SK-N-SH (cell line): ENCODE results near the gene KCNH3. TPM values are rescaled to one million over a fixed set of nuclear protein-coding genes. Genes with fewer than 3 reads are reported as not detected.

Source experiments
- CTCF ChIA-PET: fragments of 300-600, 350-600 bp; formaldehyde crosslinking; extraction: SDS; loops from one replicate; lab custom pipeline; 2021; lab: Yijun Ruan, JAX
- POLR2A ChIA-PET: fragments of 350-600 bp; sonication (Branson Sonifier 250); formaldehyde crosslinking; extraction: SDS; loops from one replicate; lab custom pipeline; 2020; ENCODE audit warnings: antibody characterized with exemption, inconsistent platforms; lab: Yijun Ruan, JAX
- DNase-seq: peaks from one replicate; pipeline ENCODE4 v3.0.0; 2012
- H2AFZ ChIP-seq: fragments of 200-600 bp; sonication (generic); 2 replicates; pipeline ENCODE4 v1.8.1; 2016; ENCODE audit warnings: antibody characterized with exemption, mild to moderate bottlenecking, low read depth
- H3F3A ChIP-seq: fragments of 200-600 bp; sonication (generic); replicated peaks from 2 replicates; pipeline ENCODE3; 2016; ENCODE audit warnings: antibody characterized with exemption, mild to moderate bottlenecking; ENCODE audit not compliant: insufficient read depth
- H3K27ac ChIP-seq, 2 experiments: fragments of 200-500 bp in 1 of 2; fragments of 200-600 bp in 1 of 2; sonication (Bioruptor generic) in 1 of 2; sonication (generic), shearing (Covaris generic) in 1 of 2; 2 replicates each; pipeline versions ENCODE4 v1.5.1 to v1.6.1; 2014 to 2016; ENCODE audit warnings: low read depth in 2 of 2, inconsistent platforms in 1 of 2, low read length in 1 of 2, mild to moderate bottlenecking in 1 of 2, mixed read lengths in 1 of 2
- H3K27me3 ChIP-seq: fragments of 200-600 bp; sonication (generic), shearing (Covaris generic); 2 replicates; pipeline ENCODE4 v1.6.1; 2016; ENCODE audit warnings: mixed run types; ENCODE audit not compliant: insufficient read depth
- H3K36me3 ChIP-seq, 2 experiments: fragments of 200-500 bp in 1 of 2; fragments of 200-600 bp in 1 of 2; sonication (Bioruptor generic) in 1 of 2; sonication (generic) in 1 of 2; replicated peaks in 1 of 2; 2 replicates each; pipeline versions ENCODE3 to v1.5.1; 2014 to 2016; ENCODE audit warnings: low read length in 1 of 2, mild to moderate bottlenecking in 1 of 2; ENCODE audit not compliant: insufficient read depth in 2 of 2, control insufficient read depth in 1 of 2
- H3K4me1 ChIP-seq, 2 experiments: fragments of 200-500 bp in 1 of 2; fragments of 200-600 bp in 1 of 2; sonication (Bioruptor generic) in 1 of 2; sonication (generic), shearing (Covaris generic) in 1 of 2; 2 replicates each; pipeline versions ENCODE4 v1.5.1 to v1.6.1; 2014 to 2016; ENCODE audit warnings: low read depth in 1 of 2, low read length in 1 of 2, mixed run types in 1 of 2; ENCODE audit not compliant: insufficient read depth in 2 of 2, control insufficient read depth in 1 of 2
- H3K4me2 ChIP-seq: fragments of 200-600 bp; sonication (generic), shearing (Covaris generic); 2 replicates; pipeline ENCODE4 v1.6.1; 2017; ENCODE audit warnings: mixed run types
- H3K4me3 ChIP-seq, 2 experiments: fragments of 200-500 bp in 1 of 2; fragments of 200-600 bp in 1 of 2; sonication (Bioruptor generic) in 1 of 2; sonication (generic), shearing (Covaris generic) in 1 of 2; 2 replicates each; pipeline versions ENCODE4 v1.5.1 to v1.8.1; 2014 to 2016; ENCODE audit warnings: low read depth in 2 of 2, inconsistent platforms in 1 of 2, low read length in 1 of 2, mild to moderate bottlenecking in 1 of 2, mixed read lengths in 1 of 2, moderate library complexity in 1 of 2
- H3K79me2 ChIP-seq: fragments of 200-600 bp; sonication (generic); 2 replicates; pipeline ENCODE4 v1.8.1; 2017; ENCODE audit warnings: mild to moderate bottlenecking; ENCODE audit not compliant: insufficient read depth
- H3K9ac ChIP-seq: fragments of 200-600 bp; sonication (generic); 2 replicates; pipeline ENCODE4 v1.6.1; 2017; ENCODE audit warnings: mixed run types
- H3K9me2 ChIP-seq: fragments of 200-600 bp; sonication (generic); 2 replicates; pipeline ENCODE4 v1.6.1; 2017; ENCODE audit warnings: mixed run types
- H3K9me3 ChIP-seq: fragments of 200-600 bp; sonication (generic); 2 replicates; pipeline ENCODE4 v1.6.1; 2017; ENCODE audit warnings: mixed run types, mild to moderate bottlenecking, moderate library complexity
- H4K20me1 ChIP-seq: fragments of 200-600 bp; sonication (generic); 2 replicates; pipeline ENCODE4 v1.6.1; 2017; ENCODE audit warnings: mild to moderate bottlenecking, mixed run types; ENCODE audit not compliant: insufficient read depth
- CHD2 ChIP-seq: fragments of 150-350 bp; IDR thresholded peaks from 2 replicates; pipeline ENCODE4 v1.6.1; 2018; ENCODE audit warnings: low read length; ENCODE audit not compliant: partially characterized antibody
- ELF1 ChIP-seq: IDR thresholded peaks from 2 replicates; pipeline ENCODE4 v1.4.0; 2012
- EP300 ChIP-seq, 2 experiments: IDR thresholded peaks; 2 replicates each; pipeline versions ENCODE4 v1.4.0 to v1.6.1; 2012; ENCODE audit warnings: borderline replicate concordance in 1 of 2, low read depth in 1 of 2, low read length in 1 of 2
- FOSL2 ChIP-seq: IDR thresholded peaks from 2 replicates; pipeline ENCODE4 v1.4.0; 2012; ENCODE audit warnings: low read depth, mild to moderate bottlenecking, moderate library complexity, borderline replicate concordance
- FOXJ3 ChIP-seq: sonication (generic); formaldehyde crosslinking; IDR thresholded peaks from 2 replicates; pipeline ENCODE4 v1.5.1; 2020; ENCODE audit warnings: mild to moderate bottlenecking, missing genetic modification reagents
- GABPA ChIP-seq: IDR thresholded peaks from 2 replicates; pipeline ENCODE4 v1.4.0; 2012; ENCODE audit warnings: low read depth, mild to moderate bottlenecking
- GATA2 ChIP-seq: sonication (generic); formaldehyde crosslinking; IDR thresholded peaks from 2 replicates; pipeline ENCODE4 v1.5.0; 2020; ENCODE audit warnings: mild to moderate bottlenecking, missing genetic modification reagents
- JUND ChIP-seq: IDR thresholded peaks from 2 replicates; pipeline ENCODE4 v1.4.0; 2012
- MXI1 ChIP-seq: IDR thresholded peaks from 2 replicates; pipeline ENCODE4 v1.6.1; 2012; ENCODE audit warnings: mild to moderate bottlenecking, low read depth, low read length, improper control_type of control experiment
- NFIC ChIP-seq: IDR thresholded peaks from 2 replicates; pipeline ENCODE4 v1.4.0; 2012; ENCODE audit warnings: borderline replicate concordance
- NRF1 ChIP-seq: IDR thresholded peaks from 2 replicates; pipeline ENCODE4 v1.6.1; 2012; ENCODE audit warnings: low read depth, mild to moderate bottlenecking, low read length
- POLR2AphosphoS5 ChIP-seq: IDR thresholded peaks from 2 replicates; pipeline ENCODE4 v1.6.1; 2012; ENCODE audit warnings: low read depth, low read length
- RAD21 ChIP-seq: IDR thresholded peaks from 2 replicates; pipeline ENCODE4 v1.6.1; 2012; ENCODE audit warnings: mild to moderate bottlenecking, low read length
- RCOR1 ChIP-seq: fragments of 150-350 bp; IDR thresholded peaks from 2 replicates; pipeline ENCODE4 v1.6.1; 2017; ENCODE audit warnings: antibody characterized with exemption, low read length
- RXRA ChIP-seq: IDR thresholded peaks from 2 replicates; pipeline ENCODE4 v1.4.0; 2012; ENCODE audit warnings: low read depth, mild to moderate bottlenecking, borderline replicate concordance
- SIN3A ChIP-seq: IDR thresholded peaks from 2 replicates; pipeline ENCODE4 v1.6.1; 2012; ENCODE audit warnings: low read depth, mild to moderate bottlenecking, low read length, moderate library complexity, borderline replicate concordance
- TCF12 ChIP-seq: IDR thresholded peaks from 2 replicates; pipeline ENCODE4 v1.4.0; 2012
- WGBS: methylation state at CpG from one replicate; pipeline ENCODE4 v1.1.6; 2017; ENCODE audit warnings: low lambda C conversion rate; 5-methylcytosine and 5-hydroxymethylcytosine counted together
- polyA plus RNA-seq, 3 experiments: library from polyadenylated mRNA; depleted of rRNA; stranded (reverse); fragments of >200 nt; gene quantifications; 2 replicates each; pipeline ENCODE4 v1.2.3, GENCODE V29; 2012
- TF ChIP-seq, protein P1 (sequence below): fragments of 150-350 bp; IDR thresholded peaks from 2 replicates; pipeline ENCODE4 v1.6.1; 2016; ENCODE audit warnings: mild to moderate bottlenecking, low read depth, low read length

Gene KCNH3
- polyA plus RNA-seq, 1 of the 3 experiments (the other 2 are of a cell fraction): 3.7 TPM

- no peaks in the 10 kb centered on the region for H3K27me3 ChIP-seq
- H3K9me2 ChIP-seq: no peaks in the 10 kb centered on the region
- peaks cover 32% of the 10 kb centered on the region for H3F3A ChIP-seq
- peak overlapping the region in 1 of 2 experiments; percentile 53; a peak in 2 of 4 replicates for H3K27ac ChIP-seq
- H3K9ac ChIP-seq: no peak overlapping the region
- H3K9me3 ChIP-seq: no peaks in the 10 kb centered on the region
- H2AFZ ChIP-seq: no peak overlapping the region
- H3K4me1 ChIP-seq: peaks cover 0 to 21% of the 10 kb centered on the region in 2 experiments; a peak in 2 of 4 replicates
- no peak for DNase-seq
- peaks cover 59 to 72% of the 10 kb centered on the region in 2 experiments for H3K36me3 ChIP-seq
- H3K4me3 ChIP-seq: no peak overlapping the region
- 58% methylated on average over 2 of the region's 2 CpGs for WGBS
- TF ChIP-seq FOSL2 (peak; percentile 79), TCF12 (no peak), RAD21 (no peak), JUND (peak; percentile 40)
- no peaks in the 10 kb centered on the region for H4K20me1 ChIP-seq
- ChIA-PET POLR2A (no interaction called here), CTCF (interaction anchor here (1.6 to 26.5 kb wide), 4 partner anchors 34 to 230 kb away, joined by 4 to 617 read pairs (median 39); partner anchors contain the start of genes DNAJC22 and SPATS2)
- peaks cover 11% of the 10 kb centered on the region; the same call in 1 of the 2 replicates for H3K79me2 ChIP-seq
- H3K4me2 ChIP-seq: no peak overlapping the region
Observed at GRCh38 chr12:49518914-49519573, 19.8 kb upstream of the KCNH3 start.

- Histone ChIP-seq H3K36me3 (peaks cover 60 to 72% of the 10 kb centered on the region in 2 experiments), H3K4me2 (no peak overlapping the region), H3K4me1 (peaks cover 0 to 21% of the 10 kb centered on the region in 2 experiments; a peak in 2 of 4 replicates), H2AFZ (no peak overlapping the region), H3K4me3 (no peak overlapping the region), H3K79me2 (peaks cover 11% of the 10 kb centered on the region; the same call in 1 of the 2 replicates), H4K20me1 (no peaks in the 10 kb centered on the region), H3K27me3 (no peaks in the 10 kb centered on the region), H3K9me3 (no peaks in the 10 kb centered on the region), H3K27ac (no peak overlapping the region), H3F3A (peaks cover 28% of the 10 kb centered on the region), H3K9me2 (no peaks in the 10 kb centered on the region), H3K9ac (no peak overlapping the region)
- ChIA-PET CTCF (interaction anchor here (1.4 to 26.5 kb wide), 4 partner anchors 34 to 230 kb away, joined by 4 to 617 read pairs (median 40); partner anchors contain the start of genes DNAJC22 and SPATS2), POLR2A (no interaction called here)
- no peak for DNase-seq
- WGBS: 95% methylated on average over 5 of the region's 5 CpGs
- TF ChIP-seq JUND (no peak), GATA2 (no peak), CHD2 (no peak), MXI1 (no peak), RAD21 (no peak), RCOR1 (no peak), SIN3A (no peak), NRF1 (no peak), ELF1 (no peak), EP300 (IDR thresholded peaks at IDR 0.05; ENCODE audit: borderline replicate concordance in 1 of 2, low read depth in 1 of 2, low read length in 1 of 2) (no peak), POLR2AphosphoS5 (no peak), GABPA (no peak), TCF12 (no peak), RXRA (no peak), FOXJ3 (CRISPR knock-in tag) (no peak), NFIC (no peak)
- TF ChIP-seq, protein P1, sequence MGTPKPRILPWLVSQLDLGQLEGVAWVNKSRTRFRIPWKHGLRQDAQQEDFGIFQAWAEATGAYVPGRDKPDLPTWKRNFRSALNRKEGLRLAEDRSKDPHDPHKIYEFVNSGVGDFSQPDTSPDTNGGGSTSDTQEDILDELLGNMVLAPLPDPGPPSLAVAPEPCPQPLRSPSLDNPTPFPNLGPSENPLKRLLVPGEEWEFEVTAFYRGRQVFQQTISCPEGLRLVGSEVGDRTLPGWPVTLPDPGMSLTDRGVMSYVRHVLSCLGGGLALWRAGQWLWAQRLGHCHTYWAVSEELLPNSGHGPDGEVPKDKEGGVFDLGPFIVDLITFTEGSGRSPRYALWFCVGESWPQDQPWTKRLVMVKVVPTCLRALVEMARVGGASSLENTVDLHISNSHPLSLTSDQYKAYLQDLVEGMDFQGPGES: no peak
Observed at GRCh38 chr12:49519574-49519936, 19.3 kb upstream of the KCNH3 start.
